Measurements from ENCODE around the gene OR4D9.
A peak's percentile ranks its signal among the peaks of the same experiment; 100 is the strongest.

Gene OR4D9

GRCh38 chr11:59550842-59551658, 39.7 kb downstream of the OR4D9 start:
- peak; percentile 71 for DNase-seq

DNA sequence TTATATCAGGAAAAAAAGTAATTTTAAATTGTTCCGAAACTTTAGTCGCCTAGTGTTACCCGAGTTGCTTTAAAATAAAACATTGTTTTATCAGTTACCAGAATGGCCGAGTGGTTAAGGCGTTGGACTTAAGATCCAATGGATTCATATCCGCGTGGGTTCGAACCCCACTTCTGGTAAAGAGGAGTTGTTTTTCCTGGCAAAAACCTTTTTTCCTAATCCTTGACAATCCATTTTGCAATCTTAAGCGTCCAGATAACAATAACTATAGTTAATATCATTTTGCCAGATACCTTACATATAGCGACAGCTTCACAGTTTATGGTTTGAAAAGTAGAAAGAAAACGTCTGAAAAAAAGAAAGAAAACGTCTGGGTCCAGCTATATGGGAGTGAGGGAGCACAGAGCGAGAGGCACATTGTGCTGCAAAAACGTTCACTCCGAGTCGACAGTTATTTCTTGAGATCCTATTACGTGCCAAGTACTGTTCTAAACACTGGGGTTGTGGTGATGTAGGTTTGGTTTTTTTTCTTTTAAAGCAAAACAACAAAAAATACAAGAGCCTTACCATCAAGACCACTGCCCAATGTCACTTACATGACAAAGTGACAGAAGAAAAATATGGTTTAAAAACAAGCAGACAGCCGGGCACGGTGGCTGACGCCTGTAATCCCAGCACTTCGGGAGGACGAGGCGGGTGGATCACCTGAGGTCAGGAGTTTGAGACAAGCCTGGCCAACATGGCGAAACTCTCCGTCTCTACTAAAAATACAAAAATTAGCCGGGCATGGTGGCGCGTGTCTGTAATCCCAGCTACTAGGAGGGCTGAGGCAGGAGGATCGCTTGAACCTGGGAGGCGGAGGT, 40.6 kb downstream of the OR4D9 start:
- no peak for DNase-seq

DNA sequence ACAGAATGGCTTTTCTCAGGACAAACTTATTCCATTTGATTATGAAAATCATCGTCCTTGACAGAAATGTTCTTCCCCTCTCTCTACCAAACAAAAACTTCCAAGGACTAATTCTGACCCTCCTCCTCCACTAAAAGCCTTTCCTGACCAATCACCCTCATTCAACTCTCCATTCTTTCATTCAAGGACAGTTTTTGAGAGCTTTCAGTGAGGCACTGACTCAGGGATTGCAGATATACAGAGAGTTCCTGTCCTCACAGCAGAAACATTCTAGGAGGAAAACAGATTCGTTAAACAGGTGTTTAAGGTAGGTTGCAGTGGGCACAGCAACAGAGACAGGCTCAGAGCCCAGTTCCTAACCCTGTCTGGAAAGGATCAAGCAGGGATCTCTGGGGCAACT, 41.5 kb downstream of the OR4D9 start:
- no peak for DNase-seq

- no peak for DNase-seq
Observed at GRCh38 chr11:59553323-59553722, 42.0 kb downstream of the OR4D9 start.

DNA sequence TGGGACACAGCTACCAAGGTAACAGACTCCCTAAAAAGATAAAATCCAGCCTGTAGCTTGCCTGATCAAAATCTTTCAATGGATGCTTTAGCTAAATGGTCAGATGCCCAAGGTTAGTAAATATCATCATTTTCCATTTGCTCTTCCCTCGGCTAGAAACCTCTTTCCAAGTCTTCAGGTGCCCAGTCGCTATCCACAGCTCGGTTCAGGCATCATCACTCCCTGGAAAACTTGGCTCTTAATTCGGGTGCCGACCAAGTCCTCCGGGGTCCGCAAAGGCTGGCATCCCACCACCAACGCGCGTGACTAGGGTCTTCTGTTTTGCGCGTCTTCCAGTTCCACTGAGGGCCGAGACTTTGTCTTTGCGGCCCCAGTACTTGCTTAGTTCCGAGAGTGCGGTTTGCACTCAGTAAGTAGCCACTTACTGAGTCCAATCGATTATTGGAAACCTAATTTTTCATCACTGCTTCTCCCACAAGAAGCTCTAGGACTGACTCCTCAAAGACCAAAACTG, 44.3 kb downstream of the OR4D9 start:
- no peak for DNase-seq

GRCh38 chr11:59556115-59556916, 45.0 kb downstream of the OR4D9 start:
- DNase-seq = no peak

DNA sequence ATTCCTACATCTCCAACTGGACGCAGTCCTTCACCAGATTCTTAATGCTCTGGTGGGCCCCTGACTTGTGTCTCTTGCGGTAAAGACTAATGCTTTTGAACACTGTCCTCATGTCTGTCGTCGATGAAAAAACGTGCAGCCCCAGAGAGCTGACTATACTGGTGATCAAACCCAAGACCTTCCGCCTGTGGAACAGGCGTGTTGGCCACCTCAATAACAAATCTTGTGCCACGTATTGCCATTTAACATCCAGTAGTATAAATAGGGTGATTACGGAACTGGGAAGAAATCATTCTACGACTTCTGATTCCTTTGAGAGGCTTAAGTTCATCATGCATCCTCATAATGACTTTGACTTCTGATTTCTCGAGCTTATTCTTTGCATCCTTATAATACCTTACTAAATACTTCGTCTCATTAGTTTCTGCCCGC, 45.6 kb downstream of the OR4D9 start:
- DNase-seq = no peak

DNA sequence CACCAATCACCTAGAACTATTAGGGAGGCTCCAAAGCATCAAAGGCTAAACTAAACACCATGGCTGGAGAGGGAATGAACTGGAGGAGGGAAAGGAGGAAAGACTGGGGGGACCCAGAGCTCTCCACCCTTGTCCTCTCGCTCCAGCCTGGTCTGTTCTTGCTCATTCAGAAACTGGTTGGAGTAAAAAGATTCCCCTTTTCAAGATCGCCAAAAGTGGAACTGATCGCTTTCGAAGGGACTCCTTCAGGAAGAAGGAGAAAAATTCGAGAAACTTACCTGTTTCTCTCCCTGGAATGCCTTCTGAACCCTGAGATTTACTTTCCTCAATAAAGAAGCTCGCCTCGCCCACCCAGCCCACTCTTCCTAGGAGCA, 46.9 kb downstream of the OR4D9 start:
- no peak for DNase-seq

DNA sequence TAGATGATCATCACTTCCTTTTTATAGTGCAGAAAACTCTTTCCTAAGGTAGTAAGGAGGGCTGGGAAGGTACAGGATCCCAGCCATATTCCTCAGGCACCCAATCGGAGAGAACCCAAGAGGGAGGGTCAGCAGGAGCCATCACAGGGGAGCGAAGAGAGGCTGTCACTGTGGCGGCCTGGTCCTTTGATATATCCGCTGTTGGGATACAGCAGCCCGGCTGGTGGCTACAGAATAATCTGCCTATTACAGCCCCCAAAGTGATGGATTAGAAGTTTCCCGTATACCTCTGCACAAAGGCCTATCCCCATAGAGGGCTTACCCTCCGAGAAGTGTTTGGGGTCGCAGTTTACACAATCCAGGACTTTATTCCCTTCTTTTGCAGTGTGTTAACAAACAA, 48.5 kb downstream of the OR4D9 start:
- DNase-seq = no peak

DNA sequence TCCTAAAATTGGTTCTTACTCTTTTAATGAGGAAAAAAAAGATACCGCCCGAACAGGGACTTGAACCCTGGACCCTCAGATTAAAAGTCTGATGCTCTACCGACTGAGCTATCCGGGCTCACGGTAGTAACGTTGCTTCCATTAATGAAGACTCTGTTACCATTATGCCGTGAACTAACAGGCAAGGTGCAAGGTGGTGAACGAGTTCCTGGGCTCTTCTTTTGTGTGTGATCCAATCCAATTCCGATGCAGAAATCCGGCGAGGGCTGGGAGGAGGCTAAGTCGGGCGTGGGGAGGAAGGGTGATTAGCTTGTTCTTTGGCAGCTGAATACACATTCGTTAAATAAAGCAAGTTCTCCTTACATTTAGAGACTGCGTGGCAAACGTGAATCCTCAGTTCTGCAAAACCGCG, 49.0 kb downstream of the OR4D9 start:
- DNase-seq = peak; percentile 28

DNA sequence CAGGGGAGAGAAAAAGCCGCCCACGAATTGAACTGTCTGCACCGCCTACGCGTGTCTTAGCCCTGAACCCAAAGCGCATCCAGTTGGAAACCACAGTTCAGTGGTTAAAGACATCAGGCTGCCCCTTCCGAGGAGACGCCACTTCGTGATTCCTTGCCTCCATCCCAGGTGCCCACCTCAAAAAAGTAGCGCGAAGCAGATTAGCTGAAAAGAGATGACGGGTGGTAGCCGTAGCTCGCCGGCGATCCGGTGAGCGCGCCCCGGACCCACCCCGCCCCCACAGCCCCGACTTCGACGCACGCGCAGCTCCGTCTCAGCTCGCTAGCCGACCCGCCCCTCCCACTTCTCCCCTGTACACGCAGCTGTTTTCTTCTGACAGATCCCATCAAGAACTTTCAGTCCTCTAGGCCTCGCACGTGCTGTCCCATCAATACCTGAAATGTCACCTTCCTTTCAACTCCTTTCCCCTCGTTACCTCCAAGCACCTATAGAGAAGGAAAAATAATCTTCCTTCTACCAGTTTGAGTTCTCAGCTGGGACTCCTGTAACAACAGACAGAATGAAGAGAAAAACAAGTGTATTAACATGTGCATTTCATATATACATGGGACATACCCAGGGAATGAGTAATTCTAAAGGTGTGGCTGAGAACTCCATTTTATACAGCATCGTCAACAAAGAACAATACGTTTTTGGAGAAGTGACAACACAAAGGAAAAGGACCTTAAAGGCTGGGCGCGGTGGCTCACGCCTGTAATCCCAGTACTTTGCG, 49.5 kb downstream of the OR4D9 start:
- DNase-seq = peak; percentile 68

GRCh38 chr11:59562292-59562691, 51.0 kb downstream of the OR4D9 start:
- no peak for DNase-seq
